Measurements from ENCODE around the gene ALX1.
"Not testable (repeated sequence)": the region's sequence is repeated elsewhere in the genome, so short reads cannot be mapped to it uniquely, and the experiment has no call there.

The ALX1 gene

GRCh38 chr12:85308374-85308773 lies 28.4 kb downstream of the ALX1 start:
- DNase-seq: no peak

GRCh38 chr12:85309125-85309566 lies 29.1 kb downstream of the ALX1 start:
- DNase-seq: no peak

- DNase-seq: no peak
Observed at GRCh38 chr12:85310025-85310424, 30.0 kb downstream of the ALX1 start.

GRCh38 chr12:85310456-85311076 lies 30.5 kb downstream of the ALX1 start:
- DNase-seq: no peak

- DNase-seq: not testable (repeated sequence)
Observed at GRCh38 chr12:85317866-85318636, 38.0 kb downstream of the ALX1 start.

- DNase-seq: no peak
Observed at GRCh38 chr12:85322715-85323114, 42.7 kb downstream of the ALX1 start.

- no peak for DNase-seq
Observed at GRCh38 chr12:85325442-85325841, 45.4 kb downstream of the ALX1 start.

GRCh38 chr12:85329913-85330312 lies 49.9 kb downstream of the ALX1 start:
- no peak for DNase-seq

GRCh38 chr12:85348779-85349178 lies 68.8 kb downstream of the ALX1 start:
- DNase-seq: no peak

- no peak for DNase-seq
Observed at GRCh38 chr12:85350356-85350755, 70.3 kb downstream of the ALX1 start.
